SK-N-SH (cell line): ENCODE measurements around the gene ACTC1. TPM values are rescaled to one million over a fixed set of nuclear protein-coding genes. Genes with fewer than 3 reads are reported as not detected.

Experiments
- CTCF ChIA-PET: fragments of 300-600, 350-600 bp; formaldehyde crosslinking; extraction: SDS; loops from one replicate; lab custom pipeline; 2021; lab: Yijun Ruan, JAX
- POLR2A ChIA-PET: fragments of 350-600 bp; sonication (Branson Sonifier 250); formaldehyde crosslinking; extraction: SDS; loops from one replicate; lab custom pipeline; 2020; ENCODE audit warnings: antibody characterized with exemption, inconsistent platforms; lab: Yijun Ruan, JAX
- DNase-seq: peaks from one replicate; pipeline ENCODE4 v3.0.0; 2012
- H2AFZ ChIP-seq: fragments of 200-600 bp; sonication (generic); 2 replicates; pipeline ENCODE4 v1.8.1; 2016; ENCODE audit warnings: antibody characterized with exemption, mild to moderate bottlenecking, low read depth
- H3F3A ChIP-seq: fragments of 200-600 bp; sonication (generic); replicated peaks from 2 replicates; pipeline ENCODE3; 2016; ENCODE audit warnings: antibody characterized with exemption, mild to moderate bottlenecking; ENCODE audit not compliant: insufficient read depth
- H3K27ac ChIP-seq, 2 experiments: fragments of 200-500 bp in 1 of 2; fragments of 200-600 bp in 1 of 2; sonication (Bioruptor generic) in 1 of 2; sonication (generic), shearing (Covaris generic) in 1 of 2; 2 replicates each; pipeline versions ENCODE4 v1.5.1 to v1.6.1; 2014 to 2016; ENCODE audit warnings: low read depth in 2 of 2, inconsistent platforms in 1 of 2, low read length in 1 of 2, mild to moderate bottlenecking in 1 of 2, mixed read lengths in 1 of 2
- H3K27me3 ChIP-seq: fragments of 200-600 bp; sonication (generic), shearing (Covaris generic); 2 replicates; pipeline ENCODE4 v1.6.1; 2016; ENCODE audit warnings: mixed run types; ENCODE audit not compliant: insufficient read depth
- H3K36me3 ChIP-seq, 2 experiments: fragments of 200-500 bp in 1 of 2; fragments of 200-600 bp in 1 of 2; sonication (Bioruptor generic) in 1 of 2; sonication (generic) in 1 of 2; replicated peaks in 1 of 2; 2 replicates each; pipeline versions ENCODE3 to v1.5.1; 2014 to 2016; ENCODE audit warnings: low read length in 1 of 2, mild to moderate bottlenecking in 1 of 2; ENCODE audit not compliant: insufficient read depth in 2 of 2, control insufficient read depth in 1 of 2
- H3K4me1 ChIP-seq, 2 experiments: fragments of 200-500 bp in 1 of 2; fragments of 200-600 bp in 1 of 2; sonication (Bioruptor generic) in 1 of 2; sonication (generic), shearing (Covaris generic) in 1 of 2; 2 replicates each; pipeline versions ENCODE4 v1.5.1 to v1.6.1; 2014 to 2016; ENCODE audit warnings: low read depth in 1 of 2, low read length in 1 of 2, mixed run types in 1 of 2; ENCODE audit not compliant: insufficient read depth in 2 of 2, control insufficient read depth in 1 of 2
- H3K4me2 ChIP-seq: fragments of 200-600 bp; sonication (generic), shearing (Covaris generic); 2 replicates; pipeline ENCODE4 v1.6.1; 2017; ENCODE audit warnings: mixed run types
- H3K4me3 ChIP-seq, 2 experiments: fragments of 200-500 bp in 1 of 2; fragments of 200-600 bp in 1 of 2; sonication (Bioruptor generic) in 1 of 2; sonication (generic), shearing (Covaris generic) in 1 of 2; 2 replicates each; pipeline versions ENCODE4 v1.5.1 to v1.8.1; 2014 to 2016; ENCODE audit warnings: low read depth in 2 of 2, inconsistent platforms in 1 of 2, low read length in 1 of 2, mild to moderate bottlenecking in 1 of 2, mixed read lengths in 1 of 2, moderate library complexity in 1 of 2
- H3K79me2 ChIP-seq: fragments of 200-600 bp; sonication (generic); 2 replicates; pipeline ENCODE4 v1.8.1; 2017; ENCODE audit warnings: mild to moderate bottlenecking; ENCODE audit not compliant: insufficient read depth
- H3K9ac ChIP-seq: fragments of 200-600 bp; sonication (generic); 2 replicates; pipeline ENCODE4 v1.6.1; 2017; ENCODE audit warnings: mixed run types
- H3K9me2 ChIP-seq: fragments of 200-600 bp; sonication (generic); 2 replicates; pipeline ENCODE4 v1.6.1; 2017; ENCODE audit warnings: mixed run types
- H3K9me3 ChIP-seq: fragments of 200-600 bp; sonication (generic); 2 replicates; pipeline ENCODE4 v1.6.1; 2017; ENCODE audit warnings: mixed run types, mild to moderate bottlenecking, moderate library complexity
- H4K20me1 ChIP-seq: fragments of 200-600 bp; sonication (generic); 2 replicates; pipeline ENCODE4 v1.6.1; 2017; ENCODE audit warnings: mild to moderate bottlenecking, mixed run types; ENCODE audit not compliant: insufficient read depth
- EP300 ChIP-seq, 2 experiments: IDR thresholded peaks; 2 replicates each; pipeline versions ENCODE4 v1.4.0 to v1.6.1; 2012; ENCODE audit warnings: borderline replicate concordance in 1 of 2, low read depth in 1 of 2, low read length in 1 of 2
- EZH2phosphoT487 ChIP-seq: fragments of 200-600 bp; sonication (generic); IDR thresholded peaks from 2 replicates; pipeline ENCODE4 v1.6.1; 2017; ENCODE audit warnings: low read depth, mixed run types, mild to moderate bottlenecking, antibody characterized with exemption, moderate library complexity, borderline replicate concordance
- FOSL2 ChIP-seq: IDR thresholded peaks from 2 replicates; pipeline ENCODE4 v1.4.0; 2012; ENCODE audit warnings: low read depth, mild to moderate bottlenecking, moderate library complexity, borderline replicate concordance
- FOXM1 ChIP-seq: IDR thresholded peaks from 2 replicates; pipeline ENCODE4 v1.4.0; 2012; ENCODE audit warnings: low read depth, mild to moderate bottlenecking
- MAX ChIP-seq: IDR thresholded peaks from 2 replicates; pipeline ENCODE4 v1.4.0; 2012; ENCODE audit warnings: low read depth
- NFIC ChIP-seq: IDR thresholded peaks from 2 replicates; pipeline ENCODE4 v1.4.0; 2012; ENCODE audit warnings: borderline replicate concordance
- NRF1 ChIP-seq: IDR thresholded peaks from 2 replicates; pipeline ENCODE4 v1.6.1; 2012; ENCODE audit warnings: low read depth, mild to moderate bottlenecking, low read length
- PBX3 ChIP-seq: IDR thresholded peaks from 2 replicates; pipeline ENCODE4; 2012
- REST ChIP-seq: IDR thresholded peaks from 2 replicates; pipeline ENCODE4 v1.6.1; 2012; ENCODE audit warnings: mild to moderate bottlenecking, low read depth, low read length, moderate library complexity
- RFX5 ChIP-seq: IDR thresholded peaks from 2 replicates; pipeline ENCODE4 v1.6.1; 2012; ENCODE audit warnings: mild to moderate bottlenecking, improper control_type of control experiment, low read length
- RXRA ChIP-seq: IDR thresholded peaks from 2 replicates; pipeline ENCODE4 v1.4.0; 2012; ENCODE audit warnings: low read depth, mild to moderate bottlenecking, borderline replicate concordance
- TAF1 ChIP-seq: IDR thresholded peaks from 2 replicates; pipeline ENCODE4 v1.6.1; 2012; ENCODE audit warnings: low read depth, mild to moderate bottlenecking, low read length, moderate library complexity, borderline replicate concordance
- TCF12 ChIP-seq: IDR thresholded peaks from 2 replicates; pipeline ENCODE4 v1.4.0; 2012
- TEAD4 ChIP-seq: IDR thresholded peaks from 2 replicates; pipeline ENCODE4 v1.4.0; 2012; ENCODE audit warnings: mild to moderate bottlenecking, borderline replicate concordance; ENCODE audit not compliant: insufficient read depth
- USF1 ChIP-seq: IDR thresholded peaks from 2 replicates; pipeline ENCODE4 v1.4.0; 2012; ENCODE audit warnings: low read depth, borderline replicate concordance
- WGBS: methylation state at CpG from one replicate; pipeline ENCODE4 v1.1.6; 2017; ENCODE audit warnings: low lambda C conversion rate; 5-methylcytosine and 5-hydroxymethylcytosine counted together
- polyA plus RNA-seq, 3 experiments: library from polyadenylated mRNA; depleted of rRNA; stranded (reverse); fragments of >200 nt; gene quantifications; 2 replicates each; pipeline ENCODE4 v1.2.3, GENCODE V29; 2012

ACTC1 gene
- polyA plus RNA-seq, 1 of the 3 experiments (the other 2 are of a cell fraction), result not detected

- Histone ChIP-seq H3K27me3 (no peaks in the 10 kb centered on the region), H3F3A (no peaks in the 10 kb centered on the region), H4K20me1 (no peaks in the 10 kb centered on the region), H2AFZ (no peak overlapping the region), H3K9ac (no peak overlapping the region), H3K4me1 (no peaks in the 10 kb centered on the region; a peak in 2 of 4 replicates), H3K9me2 (no peaks in the 10 kb centered on the region), H3K27ac (no peak overlapping the region), H3K4me2 (no peak overlapping the region), H3K79me2 (no peaks in the 10 kb centered on the region), H3K4me3 (no peak overlapping the region), H3K9me3 (no peaks in the 10 kb centered on the region), H3K36me3 (no peaks in the 10 kb centered on the region)
- WGBS, result 56% methylated on average over 2 of the region's 2 CpGs
- no peak for DNase-seq
- ChIA-PET CTCF (interaction anchor here (0.9 kb wide), 1 partner anchor 64 kb away, joined by 3 read pairs; no protein-coding TSS in a partner anchor), POLR2A (no interaction called here)
- TF ChIP-seq FOSL2 (no peak), USF1 (no peak), EZH2phosphoT487 (no peak)
These were observed 23.0 kb downstream of the ACTC1 start for GRCh38 chr15:34772312-34772711.

- Histone ChIP-seq H3K27me3 (no peaks in the 10 kb centered on the region), H4K20me1 (no peaks in the 10 kb centered on the region), H3F3A (no peaks in the 10 kb centered on the region), H3K27ac (no peak overlapping the region), H3K9me2 (no peaks in the 10 kb centered on the region), H3K9ac (no peak overlapping the region), H3K4me1 (no peaks in the 10 kb centered on the region; a peak in 2 of 4 replicates), H3K9me3 (no peaks in the 10 kb centered on the region), H3K79me2 (no peaks in the 10 kb centered on the region), H2AFZ (no peak overlapping the region), H3K36me3 (no peaks in the 10 kb centered on the region), H3K4me2 (no peak overlapping the region), H3K4me3 (no peak overlapping the region)
- TF ChIP-seq TAF1 (no peak), TEAD4 (no peak), RFX5 (no peak), PBX3 (no peak)
- ChIA-PET POLR2A (no interaction called here), CTCF (interaction anchor here (1.0 kb wide), 1 partner anchor 58 kb away, joined by 4 read pairs; no protein-coding TSS in a partner anchor)
- WGBS, result 59% methylated on average over 2 of the region's 2 CpGs
- DNase-seq, result no peak
These were observed 25.6 kb downstream of the ACTC1 start for GRCh38 chr15:34769711-34770110.

GRCh38 chr15:34768530-34768929 lies 26.8 kb downstream of the ACTC1 start:
- no peaks in the 10 kb centered on the region for H3K36me3 ChIP-seq
- ChIA-PET POLR2A (no interaction called here), CTCF (no interaction called here)
- H3K9me2 ChIP-seq, result no peaks in the 10 kb centered on the region
- DNase-seq, result no peak
- no peaks in the 10 kb centered on the region for H3K79me2 ChIP-seq
- H3K4me1 ChIP-seq, result no peaks in the 10 kb centered on the region; a peak in 2 of 4 replicates
- no peak overlapping the region for H3K4me3 ChIP-seq
- H3K4me2 ChIP-seq, result no peak overlapping the region
- no peaks in the 10 kb centered on the region for H4K20me1 ChIP-seq
- H2AFZ ChIP-seq, result no peak overlapping the region
- no peaks in the 10 kb centered on the region for H3K9me3 ChIP-seq
- H3K27ac ChIP-seq, result no peak overlapping the region
- no peaks in the 10 kb centered on the region for H3F3A ChIP-seq
- no peak overlapping the region for H3K9ac ChIP-seq
- H3K27me3 ChIP-seq, result no peaks in the 10 kb centered on the region
- no peak for TF ChIP-seq TCF12
- no peak for TF ChIP-seq TEAD4
- no peak for TF ChIP-seq REST
- no peak for TF ChIP-seq EZH2phosphoT487
- TF ChIP-seq FOXM1, result no peak
- no peak for TF ChIP-seq MAX
- TF ChIP-seq NFIC, result no peak
- TF ChIP-seq RXRA, result no peak
- TF ChIP-seq NRF1, result no peak
- no peak for TF ChIP-seq EP300 (IDR thresholded peaks at IDR 0.05; ENCODE audit: borderline replicate concordance in 1 of 2, low read depth in 1 of 2, low read length in 1 of 2)
